Iris pigment epithelial cell (primary cell): ENCODE results near the gene PRPF6.
A peak's percentile ranks its signal among the peaks of the same experiment; 100 is the strongest.
"Not testable (repeated sequence)": the region's sequence is repeated elsewhere in the genome, so short reads cannot be mapped to it uniquely, and the experiment has no call there.

Experiments
- DNase-seq: peaks from one replicate; pipeline ENCODE4 v3.0.0-alpha.2; 2011; ENCODE audit warnings: low read depth

The PRPF6 gene

GRCh38 chr20:63973636-63974401 is 7.1 kb upstream of the PRPF6 start:
- DNase-seq = peak; percentile 78

- DNase-seq = no peak
These were observed 6.3 kb upstream of the PRPF6 start for GRCh38 chr20:63974402-63975200.

GRCh38 chr20:63976511-63976910 is 4.4 kb upstream of the PRPF6 start:
- not testable (repeated sequence) for DNase-seq

- DNase-seq = no peak
These were observed 3.8 kb upstream of the PRPF6 start for GRCh38 chr20:63976980-63977738.

GRCh38 chr20:63977739-63978276 is 3.1 kb upstream of the PRPF6 start:
- DNase-seq = peak; percentile 85

- DNase-seq = peak; percentile 47
These were observed 2.4 kb upstream of the PRPF6 start for GRCh38 chr20:63978319-63979228.

GRCh38 chr20:63979229-63979556 is 1.7 kb upstream of the PRPF6 start:
- DNase-seq = no peak

- peak; percentile 36 for DNase-seq
These were observed 1.2 kb upstream of the PRPF6 start, which contains the start of gene SAMD10 for GRCh38 chr20:63979557-63980316. TSS of gene SAMD10 (minus strand) at chr20:63979642. CDS start at chr20:63979467, 175 bp downstream.

- no peak for DNase-seq
These were observed 571 bp upstream of the PRPF6 start for GRCh38 chr20:63980317-63980805.

- DNase-seq = no peak
These were observed 2.0 kb downstream of the PRPF6 start for GRCh38 chr20:63982937-63983336.

- no peak for DNase-seq
These were observed 20.0 kb downstream of the PRPF6 start for GRCh38 chr20:64000906-64001305.

GRCh38 chr20:64001607-64002011 is 20.7 kb downstream of the PRPF6 start:
- DNase-seq = peak; percentile 11

- DNase-seq = no peak
These were observed 23.2 kb downstream of the PRPF6 start for GRCh38 chr20:64003960-64004725.

GRCh38 chr20:64005394-64005793 is 24.5 kb downstream of the PRPF6 start:
- peak; percentile 43 for DNase-seq

GRCh38 chr20:64006490-64006889 is 25.6 kb downstream of the PRPF6 start:
- no peak for DNase-seq

GRCh38 chr20:64006902-64007301 is 26.0 kb downstream of the PRPF6 start:
- no peak for DNase-seq

GRCh38 chr20:64009811-64010387 is 29.0 kb downstream of the PRPF6 start:
- DNase-seq = no peak

GRCh38 chr20:64010711-64011237 is 29.8 kb downstream of the PRPF6 start:
- no peak for DNase-seq

- no peak for DNase-seq
These were observed 30.4 kb downstream of the PRPF6 start for GRCh38 chr20:64011366-64011779.
